Mesothelial cell of epicardium (in vitro differentiated cells): ENCODE data around the gene NEU4. TPM values are rescaled to one million over a fixed set of nuclear protein-coding genes. Genes with fewer than 3 reads are reported as not detected.
"Not testable (repeated sequence)": the region's sequence is repeated elsewhere in the genome, so short reads cannot be mapped to it uniquely, and the experiment has no call there.

Experiments
- DNase-seq, 2 experiments: peaks; one replicate each; pipeline ENCODE4 v3.0.0; 2021; ENCODE audit warnings: low spot score in 2 of 2; ENCODE audit not compliant: unreplicated experiment in 2 of 2
- H3K27ac Mint-ChIP-seq: 2 replicates; pipeline ENCODE4 v1.8.0; 2021; ENCODE audit warnings: mixed read lengths
- H3K27me3 Mint-ChIP-seq: 2 replicates; pipeline ENCODE4 v1.8.0; 2021; ENCODE audit warnings: low read depth, mixed read lengths
- H3K36me3 Mint-ChIP-seq: 2 replicates; pipeline ENCODE4 v1.8.0; 2021; ENCODE audit warnings: mixed read lengths
- H3K4me1 Mint-ChIP-seq: 2 replicates; pipeline ENCODE4 v1.8.0; 2021; ENCODE audit warnings: mixed read lengths
- H3K4me3 Mint-ChIP-seq: 2 replicates; pipeline ENCODE4 v1.8.0; 2021; ENCODE audit warnings: mild to moderate bottlenecking, moderate library complexity, mixed read lengths
- H3K9me3 Mint-ChIP-seq: 2 replicates; pipeline ENCODE4 v1.8.0; 2021; ENCODE audit warnings: mixed read lengths
- CTCF ChIP-seq: fragments of 200-600 bp; sonication (generic); IDR thresholded peaks from one replicate; pipeline ENCODE4 v1.5.0; 2021; ENCODE audit warnings: antibody characterized with exemption; ENCODE audit not compliant: unreplicated experiment
- total RNA-seq: library from RNA; stranded (reverse); gene quantifications from 3 replicates; pipeline ENCODE4 v1.2.1, GENCODE V29; 2021

NEU4 gene
- total RNA-seq, 1 donor from 2014 or later = 0.87 TPM

DNA sequence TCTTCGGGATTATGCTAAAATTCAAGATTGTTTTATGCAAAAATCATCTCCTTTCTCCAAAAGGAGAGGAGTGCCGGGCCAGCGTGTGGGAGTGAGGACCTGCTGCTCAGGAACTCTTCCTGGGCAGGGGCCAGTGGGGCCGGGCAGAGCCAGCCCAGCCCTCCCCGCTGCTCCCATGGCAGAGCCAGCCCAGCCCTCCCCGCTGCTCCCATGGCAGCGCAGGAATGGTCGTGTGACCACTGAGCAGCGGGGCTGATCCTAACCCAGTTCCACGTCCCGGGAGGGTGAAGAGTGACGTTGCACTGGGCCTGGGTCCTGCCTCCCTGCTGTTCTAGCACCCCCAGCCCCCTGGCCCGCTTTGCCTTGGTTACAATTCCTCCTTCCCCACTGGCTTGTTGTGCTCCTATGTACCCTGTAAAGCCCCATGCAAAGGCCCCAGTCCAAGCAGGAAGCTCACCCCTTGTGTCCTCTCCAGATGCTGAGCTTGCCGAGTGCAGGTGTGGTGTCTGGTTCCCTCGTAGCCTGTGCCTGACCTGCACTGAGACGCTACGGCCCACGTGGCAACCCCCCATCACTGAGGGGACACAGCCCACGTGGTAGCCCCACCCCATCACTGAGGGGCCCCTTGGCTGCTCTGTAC, 11.4 kb upstream of the NEU4 start:
- no peak for TF ChIP-seq CTCF
- H3K27ac Mint-ChIP-seq = no peak overlapping the region
- no peaks in the 10 kb centered on the region for H3K36me3 Mint-ChIP-seq
- peaks cover 8% of the 10 kb centered on the region for H3K4me1 Mint-ChIP-seq
- H3K4me3 Mint-ChIP-seq = no peak overlapping the region
- H3K9me3 Mint-ChIP-seq = peaks cover 3% of the 10 kb centered on the region
- H3K27me3 Mint-ChIP-seq = no peaks in the 10 kb centered on the region
- peak in 1 of 2 experiments; percentile 18 for DNase-seq

GRCh38 chr2:241798081-241798630, 10.8 kb upstream of the NEU4 start:
- peak in 1 of 2 experiments; percentile 16 for DNase-seq
- H3K4me3 Mint-ChIP-seq = no peak overlapping the region
- H3K4me1 Mint-ChIP-seq = peaks cover 8% of the 10 kb centered on the region
- no peaks in the 10 kb centered on the region for H3K36me3 Mint-ChIP-seq
- H3K9me3 Mint-ChIP-seq = peaks cover 3% of the 10 kb centered on the region
- no peak overlapping the region for H3K27ac Mint-ChIP-seq
- H3K27me3 Mint-ChIP-seq = no peaks in the 10 kb centered on the region
- TF ChIP-seq CTCF = no peak

GRCh38 chr2:241798631-241799521, 10.1 kb upstream of the NEU4 start:
- no peaks in the 10 kb centered on the region for H3K9me3 Mint-ChIP-seq
- no peaks in the 10 kb centered on the region for H3K36me3 Mint-ChIP-seq
- H3K27ac Mint-ChIP-seq = no peak overlapping the region
- peaks cover 8% of the 10 kb centered on the region for H3K4me1 Mint-ChIP-seq
- no peak for TF ChIP-seq CTCF
- peak; percentile 17 to 34 for DNase-seq
- H3K4me3 Mint-ChIP-seq = no peak overlapping the region
- no peaks in the 10 kb centered on the region for H3K27me3 Mint-ChIP-seq

GRCh38 chr2:241799522-241800197, 9.3 kb upstream of the NEU4 start:
- TF ChIP-seq CTCF = no peak
- H3K4me3 Mint-ChIP-seq = no peak overlapping the region
- no peaks in the 10 kb centered on the region for H3K9me3 Mint-ChIP-seq

DNA sequence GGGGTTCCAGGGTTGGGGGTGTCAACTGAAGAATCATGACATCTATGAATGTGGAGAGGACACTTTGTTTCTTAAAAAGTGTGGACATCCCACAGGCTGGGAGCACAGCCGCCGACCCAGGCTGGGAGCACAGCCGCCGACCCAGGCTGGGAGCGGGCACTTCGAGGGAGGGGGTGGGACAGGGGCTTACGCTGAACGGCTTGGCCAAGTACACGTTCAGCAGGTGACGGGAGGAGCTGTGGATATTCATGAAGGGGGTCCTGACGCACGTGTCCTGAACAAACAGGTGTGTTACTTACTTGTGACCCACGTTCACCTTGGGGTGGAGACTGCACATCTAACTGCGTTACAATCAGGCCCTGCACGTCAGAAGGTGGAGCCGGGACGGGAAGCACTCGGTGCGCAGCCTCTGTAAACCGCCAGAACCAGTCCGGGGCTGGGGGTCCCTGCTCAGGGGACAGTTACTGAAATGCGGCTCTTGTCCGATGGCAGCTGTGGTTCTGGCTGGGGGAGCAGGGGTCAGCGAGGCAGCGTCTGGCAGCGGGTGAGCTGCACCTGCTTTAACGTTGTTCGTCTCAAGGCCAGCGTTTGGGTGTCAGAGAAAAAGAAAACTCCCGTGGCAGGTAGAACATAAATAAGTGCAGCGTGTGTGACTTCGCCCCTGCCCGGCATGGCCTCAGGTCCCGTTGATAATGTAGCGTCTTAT, 8.6 kb upstream of the NEU4 start:
- H3K4me3 Mint-ChIP-seq, H3K27me3 Mint-ChIP-seq, H3K36me3 Mint-ChIP-seq, H3K9me3 Mint-ChIP-seq, H3K27ac Mint-ChIP-seq: not testable (repeated sequence)
- peaks cover 14% of the 10 kb centered on the region for H3K4me1 Mint-ChIP-seq
- peak in 1 of 2 experiments; percentile 36 for DNase-seq

More at GRCh38 chr2:241799522-241800197, 9.3 kb upstream of the NEU4 start:
- no peaks in the 10 kb centered on the region for H3K27me3 Mint-ChIP-seq
- peaks cover 10% of the 10 kb centered on the region for H3K4me1 Mint-ChIP-seq
- DNase-seq = peak; percentile 16 to 34
- no peaks in the 10 kb centered on the region for H3K36me3 Mint-ChIP-seq
- no peak overlapping the region for H3K27ac Mint-ChIP-seq
